Esophagus muscularis mucosa (tissue), 4 donors: ENCODE measurements around the gene FOXF1. TPM values are rescaled to one million over a fixed set of nuclear protein-coding genes. Genes with fewer than 3 reads are reported as not detected.

Experiments
- DNase-seq: peaks from one replicate; pipeline ENCODE4 v3.0.0-alpha.2; 2017; ENCODE audit errors: extremely low spot score
- H3K27ac ChIP-seq, 4 donors: fragments of 200-600 bp; sonication (generic); replicated peaks in 1 of 4; 1 replicate in 3 of 4; 2 replicates in 1 of 4; pipeline ENCODE4 v1.5.1; 2016 to 2019; ENCODE audit warnings: mild to moderate bottlenecking in 1 of 4
- H3K27me3 ChIP-seq, 4 donors: fragments of 200-600 bp; sonication (generic); one replicate each; pipeline versions ENCODE4 v1.5.1 to v1.6.0; 2016 to 2019
- H3K36me3 ChIP-seq, 4 donors: fragments of 200-600 bp; sonication (generic); one replicate each; pipeline ENCODE4 v1.5.1; 2016 to 2019
- H3K4me1 ChIP-seq, 4 donors: fragments of 200-600 bp; sonication (generic); one replicate each; pipeline ENCODE4 v1.5.1; 2016 to 2019
- H3K4me3 ChIP-seq, 4 donors: fragments of 200-600 bp; sonication (generic); 1 replicate in 2 of 4; 2 replicates in 2 of 4; pipeline ENCODE4 v1.5.1; 2016 to 2019; ENCODE audit warnings: mild to moderate bottlenecking in 4 of 4, moderate library complexity in 1 of 4
- H3K9me3 ChIP-seq, 4 donors: fragments of 200-600 bp; sonication (generic); 1 replicate in 3 of 4; 2 replicates in 1 of 4; pipeline ENCODE4 v1.5.1; 2016 to 2019
- CTCF ChIP-seq, 3 experiments: fragments of 200-600 bp in 2 of 3; fragments of 450-650 bp in 1 of 3; sonication (generic) in 2 of 3; IDR thresholded peaks; one replicate each; pipeline ENCODE4 v1.5.1; 2017 to 2019; ENCODE audit warnings: antibody characterized with exemption in 3 of 3, mild to moderate bottlenecking in 2 of 3, moderate library complexity in 1 of 3
- EP300 ChIP-seq: sonication (generic); formaldehyde crosslinking; IDR thresholded peaks from one replicate; pipeline ENCODE4 v1.6.1; 2017; ENCODE audit warnings: antibody characterized with exemption
- POLR2A ChIP-seq: fragments of 450-650 bp; IDR thresholded peaks from one replicate; pipeline ENCODE4 v1.6.1; 2017; ENCODE audit warnings: antibody characterized with exemption, moderate library complexity, mild to moderate bottlenecking, low read depth
- POLR2AphosphoS5 ChIP-seq, 2 donors: sonication (generic); formaldehyde crosslinking; IDR thresholded peaks; one replicate each; pipeline ENCODE4 v1.6.1; 2017; ENCODE audit warnings: antibody characterized with exemption in 2 of 2
- WGBS: methylation state at CpG from one replicate; pipeline ENCODE4 v1.1.5; 2018; 5-methylcytosine and 5-hydroxymethylcytosine counted together
- intact Hi-C: fragments of 100-400 bp; cut with DNase I; formaldehyde crosslinking; loops from one replicate; pipeline ENCODE4 v1.15.1; 2023
- total RNA-seq, 4 donors: library from RNA; depleted of rRNA; stranded (reverse); fragments of >200 nt; gene quantifications; one replicate each; pipeline versions ENCODE4 v1.1.0 to v1.2.1, GENCODE V29; 2016

The FOXF1 gene
- total RNA-seq: 10 to 100 TPM; 40.7 to 94.5 (median 69.3) TPM

DNA sequence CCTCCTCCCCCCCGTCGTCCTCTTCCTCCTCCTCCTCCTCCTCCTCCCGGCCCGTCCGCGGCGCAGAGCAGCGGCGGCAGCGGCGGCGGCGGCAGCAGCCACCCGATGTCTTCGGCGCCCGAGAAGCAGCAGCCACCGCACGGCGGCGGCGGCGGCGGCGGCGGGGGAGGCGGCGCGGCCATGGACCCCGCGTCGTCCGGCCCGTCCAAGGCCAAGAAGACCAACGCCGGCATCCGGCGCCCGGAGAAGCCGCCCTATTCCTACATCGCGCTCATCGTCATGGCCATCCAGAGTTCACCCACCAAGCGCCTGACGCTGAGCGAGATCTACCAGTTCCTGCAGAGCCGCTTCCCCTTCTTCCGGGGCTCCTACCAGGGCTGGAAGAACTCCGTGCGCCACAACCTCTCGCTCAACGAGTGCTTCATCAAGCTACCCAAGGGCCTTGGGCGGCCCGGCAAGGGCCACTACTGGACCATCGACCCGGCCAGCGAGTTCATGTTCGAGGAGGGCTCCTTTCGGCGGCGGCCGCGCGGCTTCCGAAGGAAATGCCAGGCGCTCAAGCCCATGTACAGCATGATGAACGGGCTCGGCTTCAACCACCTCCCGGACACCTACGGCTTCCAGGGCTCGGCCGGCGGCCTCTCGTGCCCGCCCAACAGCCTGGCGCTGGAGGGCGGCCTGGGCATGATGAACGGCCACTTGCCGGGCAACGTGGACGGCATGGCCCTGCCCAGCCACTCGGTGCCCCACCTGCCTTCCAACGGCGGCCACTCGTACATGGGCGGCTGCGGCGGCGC is at the start of gene FOXF1:
Gene FOXF1, plus strand, starts transcription at position 63 of the 797 bp plus-strand sequence. Its CDS starts 43 bp downstream, at position 106.
- DNase-seq: no peak
- intact Hi-C loops: loop anchor here (5.0 kb wide), 1 partner anchor 313 kb away; no protein-coding TSS in a partner anchor
- 0% methylated on average over 29 of the region's 89 CpGs for WGBS
- Histone ChIP-seq H3K9me3 (no peaks in the 10 kb centered on the region), H3K27ac (peak within 1 kb of the TSS; percentile 95 to 100 (median 98)), H3K4me3 (peak within 1 kb of the TSS; percentile 81 to 91 (median 84)), H3K36me3 (peaks cover 0 to 23% (median 12%) of the 10 kb centered on the region in 4 donors), H3K27me3 (peaks cover 0 to 68% (median 0%) of the 10 kb centered on the region in 4 donors), H3K4me1 (peaks cover 36 to 48% (median 41%) of the 10 kb centered on the region in 4 donors)
- no peak for TF ChIP-seq POLR2A
- peak in 1 of 2 donors; percentile 94 for TF ChIP-seq POLR2AphosphoS5 (IDR thresholded peaks at IDR 0.05)
- peak in 1 of 3 experiments; percentile 16 for TF ChIP-seq CTCF (IDR thresholded peaks at IDR 0.05)

GRCh38 chr16:86461037-86461436 is 49.3 kb upstream of the FOXF1 start:
- intact Hi-C loops: no loop called here

DNA sequence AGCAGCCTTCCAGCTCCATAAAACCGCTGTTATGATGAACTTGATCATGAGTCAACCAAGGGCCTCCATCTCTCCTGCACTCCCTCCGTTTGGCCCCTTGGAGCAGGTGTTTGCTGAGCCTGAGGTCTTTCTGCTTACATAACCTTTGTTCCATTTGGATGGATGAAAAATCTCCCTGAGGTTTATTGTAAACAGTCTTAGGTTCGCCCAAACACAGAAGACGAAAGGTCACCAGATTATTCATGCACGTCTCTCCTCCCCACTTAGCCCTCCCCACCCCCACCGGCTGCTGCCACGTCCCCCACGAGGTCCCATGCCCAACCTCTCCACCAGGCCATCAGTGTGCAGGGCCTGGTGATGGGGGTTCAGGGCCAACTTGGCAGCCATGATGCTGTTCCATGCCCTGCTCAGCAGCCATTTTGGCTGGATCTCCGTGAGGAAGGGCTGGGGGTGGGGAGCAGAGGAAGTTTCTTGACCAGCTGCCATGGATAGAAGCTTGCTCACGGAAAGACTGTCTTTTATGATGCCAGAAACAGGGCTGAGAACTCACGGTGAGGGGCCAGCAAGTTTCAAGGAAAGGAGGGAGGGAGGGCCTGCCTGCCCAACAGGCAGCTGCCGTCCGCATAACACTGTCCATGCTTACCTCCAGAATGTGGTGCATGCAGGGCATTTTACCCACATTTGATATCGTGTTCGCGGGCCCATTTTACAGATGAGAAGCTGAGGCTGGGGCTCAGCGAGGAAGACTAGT is 47.8 kb upstream of the FOXF1 start:
- intact Hi-C loops: no loop called here
- Histone ChIP-seq H3K27ac (peak overlapping the region; percentile 76 to 84 (median 80)), H3K27me3 (peaks cover 0 to 4% (median 0%) of the 10 kb centered on the region in 4 donors), H3K4me1 (peaks cover 0 to 54% (median 48%) of the 10 kb centered on the region in 4 donors), H3K9me3 (peaks cover 0 to 14% (median 5%) of the 10 kb centered on the region in 4 donors), H3K4me3 (no peak overlapping the region), H3K36me3 (no peaks in the 10 kb centered on the region)
- no peak for DNase-seq
- peak; percentile 17 for TF ChIP-seq EP300
- TF ChIP-seq POLR2AphosphoS5 (IDR thresholded peaks at IDR 0.05): peak; percentile 70 to 74
- TF ChIP-seq CTCF (IDR thresholded peaks at IDR 0.05): peak in 1 of 3 experiments; percentile 46
- TF ChIP-seq POLR2A: no peak
- WGBS: 46% methylated on average over 16 of the region's 17 CpGs

More at GRCh38 chr16:86461037-86461436, 49.3 kb upstream of the FOXF1 start:
- peaks cover 0 to 4% (median 0%) of the 10 kb centered on the region in 4 donors for H3K27me3 ChIP-seq
- H3K4me3 ChIP-seq: no peak overlapping the region
- DNase-seq: no peak
- peak overlapping the region; percentile 76 to 84 (median 80) for H3K27ac ChIP-seq
- TF ChIP-seq POLR2AphosphoS5 (IDR thresholded peaks at IDR 0.05): no peak
- TF ChIP-seq CTCF (IDR thresholded peaks at IDR 0.05): no peak
- TF ChIP-seq EP300: no peak
- no peak for TF ChIP-seq POLR2A
- no peaks in the 10 kb centered on the region for H3K36me3 ChIP-seq
- H3K9me3 ChIP-seq: peaks cover 0 to 14% (median 5%) of the 10 kb centered on the region in 4 donors
- peaks cover 2 to 63% (median 56%) of the 10 kb centered on the region in 4 donors for H3K4me1 ChIP-seq

DNA sequence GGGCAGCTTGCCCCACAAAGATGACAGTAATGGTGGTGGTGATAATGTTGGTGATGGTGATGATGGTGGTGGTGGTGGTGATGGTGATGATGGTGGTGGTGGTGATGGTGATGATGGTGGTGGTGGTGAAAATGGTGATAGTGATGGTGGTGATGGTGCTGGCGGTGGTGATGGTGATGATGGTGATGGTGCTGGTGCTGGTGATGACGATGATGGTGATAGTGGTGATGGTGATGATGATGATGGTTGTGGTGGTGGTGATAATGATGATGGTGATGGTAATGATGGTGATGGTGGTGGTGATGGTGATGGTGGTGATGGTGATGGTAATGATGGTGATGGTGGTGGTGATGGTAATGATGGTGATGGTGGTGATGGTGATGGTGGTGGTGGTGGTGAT is 46.3 kb upstream of the FOXF1 start:
- Histone ChIP-seq H3K4me1 (peaks cover 0 to 38% (median 33%) of the 10 kb centered on the region in 4 donors), H3K27me3 (peaks cover 0 to 4% (median 0%) of the 10 kb centered on the region in 4 donors), H3K27ac (peak overlapping the region in 2 of 4 donors; percentile 76 to 84), H3K9me3 (peaks cover 0 to 14% (median 5%) of the 10 kb centered on the region in 4 donors), H3K36me3 (no peaks in the 10 kb centered on the region), H3K4me3 (no peak overlapping the region)
- TF ChIP-seq POLR2A: no peak
- no peak for TF ChIP-seq CTCF (IDR thresholded peaks at IDR 0.05)
- TF ChIP-seq EP300: no peak
- TF ChIP-seq POLR2AphosphoS5 (IDR thresholded peaks at IDR 0.05): no peak
- 94% methylated on average over 2 of the region's 2 CpGs for WGBS
- intact Hi-C loops: no loop called here
- DNase-seq: no peak
